Fibroblast of pulmonary artery (primary cell): ENCODE results near the gene BRD4.
A peak's percentile ranks its signal among the peaks of the same experiment; 100 is the strongest.
"Not testable (repeated sequence)": the region's sequence is repeated elsewhere in the genome, so short reads cannot be mapped to it uniquely, and the experiment has no call there.

ENCODE experiments used
- DNase-seq: peaks from one replicate; pipeline ENCODE4 v3.0.0-alpha.2; 2010; ENCODE audit warnings: low read depth
- H3K4me3 ChIP-seq: replicated peaks from 2 replicates; pipeline ENCODE4 v1.5.1; 2011; ENCODE audit warnings: low read depth, mild to moderate bottlenecking, control low read depth, low read length, moderate library complexity
- TF ChIP-seq, protein P1 (sequence below): IDR thresholded peaks from 2 replicates; pipeline ENCODE4 v1.5.1; 2011; ENCODE audit warnings: mild to moderate bottlenecking, control low read depth, low read length, inconsistent platforms; ENCODE audit errors: missing control alignments

Gene BRD4

DNA sequence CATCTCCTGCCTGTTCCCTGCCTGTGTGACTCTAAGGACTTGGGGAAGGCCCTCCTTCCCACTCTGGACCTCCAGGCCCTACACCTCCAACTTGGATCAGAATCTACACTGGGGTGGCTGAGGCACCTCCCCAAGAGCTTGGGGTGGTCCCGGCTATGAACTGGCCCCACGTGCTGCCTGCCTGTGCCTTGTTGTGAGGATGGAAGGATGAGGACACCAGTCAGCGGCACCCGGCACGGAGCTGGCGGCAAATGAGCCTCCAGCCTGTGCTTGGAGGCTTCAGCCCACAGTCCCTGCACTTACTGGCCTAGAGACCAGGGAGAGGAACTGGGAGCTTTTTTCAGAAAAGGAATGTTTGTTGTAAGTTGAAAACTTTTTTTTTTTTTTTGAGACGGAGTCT lies 38.8 kb upstream of the BRD4 start:
- no peak for DNase-seq
- TF ChIP-seq, protein P1, sequence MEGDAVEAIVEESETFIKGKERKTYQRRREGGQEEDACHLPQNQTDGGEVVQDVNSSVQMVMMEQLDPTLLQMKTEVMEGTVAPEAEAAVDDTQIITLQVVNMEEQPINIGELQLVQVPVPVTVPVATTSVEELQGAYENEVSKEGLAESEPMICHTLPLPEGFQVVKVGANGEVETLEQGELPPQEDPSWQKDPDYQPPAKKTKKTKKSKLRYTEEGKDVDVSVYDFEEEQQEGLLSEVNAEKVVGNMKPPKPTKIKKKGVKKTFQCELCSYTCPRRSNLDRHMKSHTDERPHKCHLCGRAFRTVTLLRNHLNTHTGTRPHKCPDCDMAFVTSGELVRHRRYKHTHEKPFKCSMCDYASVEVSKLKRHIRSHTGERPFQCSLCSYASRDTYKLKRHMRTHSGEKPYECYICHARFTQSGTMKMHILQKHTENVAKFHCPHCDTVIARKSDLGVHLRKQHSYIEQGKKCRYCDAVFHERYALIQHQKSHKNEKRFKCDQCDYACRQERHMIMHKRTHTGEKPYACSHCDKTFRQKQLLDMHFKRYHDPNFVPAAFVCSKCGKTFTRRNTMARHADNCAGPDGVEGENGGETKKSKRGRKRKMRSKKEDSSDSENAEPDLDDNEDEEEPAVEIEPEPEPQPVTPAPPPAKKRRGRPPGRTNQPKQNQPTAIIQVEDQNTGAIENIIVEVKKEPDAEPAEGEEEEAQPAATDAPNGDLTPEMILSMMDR = no peak
- no peak overlapping the region for H3K4me3 ChIP-seq

DNA sequence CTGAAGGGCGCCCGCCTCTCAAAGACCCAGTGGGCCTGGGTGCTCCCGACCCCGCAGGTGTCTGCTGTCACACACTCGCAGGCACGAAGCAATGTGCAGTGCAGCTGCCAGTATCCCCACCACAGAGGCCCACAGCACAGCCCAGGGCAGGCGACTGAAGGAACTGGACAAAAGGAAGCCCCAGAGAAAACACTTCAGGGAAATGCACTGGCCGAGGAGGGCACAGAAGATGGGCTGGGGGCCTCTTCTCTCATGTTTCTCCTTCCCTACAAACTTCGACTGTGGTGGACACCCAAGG lies 37.2 kb upstream of the BRD4 start:
- TF ChIP-seq, protein P1 = no peak
- H3K4me3 ChIP-seq = no peak overlapping the region
- no peak for DNase-seq

DNA sequence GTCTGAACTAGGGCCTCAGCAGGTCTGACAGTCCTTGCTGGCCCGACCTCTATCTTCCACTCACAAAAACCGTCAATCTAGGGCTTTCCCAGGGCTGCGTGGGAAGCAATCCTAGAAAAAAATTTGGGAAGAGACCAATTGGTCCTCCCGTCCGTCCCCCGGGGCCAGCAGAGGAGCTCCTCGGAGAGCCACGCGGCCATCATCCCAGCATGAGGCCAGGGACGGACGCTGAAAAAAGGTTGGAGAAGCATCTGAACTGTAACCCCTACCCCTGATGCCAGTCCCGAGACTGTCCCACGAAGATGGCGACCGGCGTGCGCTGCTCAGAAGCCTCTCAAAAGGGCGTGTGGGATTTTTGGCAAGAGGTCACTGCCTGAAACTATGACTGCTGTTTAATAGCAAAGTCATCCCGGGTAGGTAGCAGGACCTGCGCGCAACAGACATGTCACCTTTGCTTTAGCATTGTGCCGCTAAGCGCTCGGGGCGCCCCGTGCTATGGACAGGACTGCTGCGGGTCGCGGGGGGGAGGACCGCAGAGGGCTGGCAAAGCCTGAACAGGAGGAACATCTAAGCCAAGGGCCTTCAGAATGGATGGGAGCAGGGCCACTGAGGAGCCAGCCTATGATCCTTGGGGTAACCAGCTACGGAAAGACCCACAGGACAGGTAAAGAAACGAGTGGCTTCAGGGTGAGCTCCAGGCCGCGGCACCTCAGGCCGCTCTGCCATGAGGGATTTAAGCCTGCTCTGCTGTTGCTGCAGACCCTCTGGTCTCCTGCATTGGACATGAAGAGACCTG lies 36.7 kb upstream of the BRD4 start:
- TF ChIP-seq, protein P1 = no peak
- H3K4me3 ChIP-seq = no peak overlapping the region
- no peak for DNase-seq

DNA sequence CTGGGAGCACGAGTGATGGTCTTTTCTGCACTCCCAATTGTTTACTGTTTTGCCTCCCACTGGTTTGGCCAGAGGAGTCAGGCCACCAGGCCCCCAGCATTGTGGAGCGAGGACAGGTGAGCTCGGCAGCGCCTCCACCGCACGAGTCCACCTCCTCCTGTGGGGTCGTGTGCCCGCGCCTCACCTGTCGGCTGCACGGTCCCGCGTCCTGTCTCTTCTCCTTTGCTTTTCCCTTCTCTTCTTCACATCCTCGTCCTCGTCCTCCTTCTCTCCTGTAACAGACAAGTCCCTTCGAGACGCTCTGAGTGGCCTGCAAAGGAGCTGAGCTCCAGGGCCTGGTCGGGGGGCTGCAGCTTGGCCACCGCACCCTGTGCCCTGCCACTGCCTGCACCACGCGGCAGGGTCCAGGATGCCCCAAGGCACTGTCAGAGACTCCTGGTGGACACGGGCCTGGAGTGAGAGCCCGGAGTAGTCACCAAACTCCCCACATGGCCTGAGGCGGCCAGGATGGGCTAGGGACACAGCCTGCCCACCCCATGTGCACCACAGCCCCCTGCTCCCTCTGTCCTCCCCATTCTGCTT lies 35.8 kb upstream of the BRD4 start:
- TF ChIP-seq, protein P1 = no peak
- no peak for DNase-seq
- H3K4me3 ChIP-seq = no peak overlapping the region

DNA sequence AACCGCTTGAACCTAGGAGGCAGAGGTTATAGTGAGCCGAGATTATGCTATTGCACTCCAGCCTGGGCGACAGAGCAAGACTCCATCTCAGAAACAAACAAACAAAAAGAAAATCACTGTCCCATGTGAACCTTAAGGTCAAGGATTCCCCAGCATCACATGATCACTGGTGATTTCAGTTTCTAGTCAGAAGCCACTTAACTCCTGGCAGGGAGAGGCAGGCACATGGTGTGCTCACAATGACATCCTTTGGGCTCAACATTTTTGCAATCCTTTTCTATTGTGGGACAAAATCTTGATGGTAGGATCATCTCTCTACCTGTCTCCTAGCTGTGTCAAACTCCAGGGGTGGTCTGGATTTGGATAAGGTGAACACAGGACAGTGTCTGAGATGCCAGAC lies 35.1 kb upstream of the BRD4 start:
- no peak for DNase-seq
- H3K4me3 ChIP-seq = no peak overlapping the region
- TF ChIP-seq, protein P1 = no peak

DNA sequence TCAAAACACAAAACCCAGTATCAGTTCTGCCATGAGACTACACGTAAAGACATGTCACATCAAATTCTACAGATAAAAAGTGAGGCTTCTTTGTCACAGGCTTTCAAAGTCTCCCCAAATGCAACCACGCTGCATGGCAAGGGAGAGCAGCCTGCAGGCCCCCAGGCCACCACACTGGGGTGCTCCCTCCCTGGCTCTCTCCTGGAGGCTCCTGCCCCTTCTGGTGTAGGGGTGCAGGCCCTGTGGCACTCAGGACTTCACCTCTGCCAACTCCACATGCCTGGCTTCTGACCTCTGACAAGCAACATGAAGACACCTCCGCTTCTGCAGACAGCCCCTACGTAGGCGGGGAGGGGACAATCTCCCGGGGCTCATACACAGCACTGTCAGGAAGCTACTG lies 32.9 kb upstream of the BRD4 start:
- no peak for DNase-seq
- H3K4me3 ChIP-seq = no peak overlapping the region
- TF ChIP-seq, protein P1 = no peak

DNA sequence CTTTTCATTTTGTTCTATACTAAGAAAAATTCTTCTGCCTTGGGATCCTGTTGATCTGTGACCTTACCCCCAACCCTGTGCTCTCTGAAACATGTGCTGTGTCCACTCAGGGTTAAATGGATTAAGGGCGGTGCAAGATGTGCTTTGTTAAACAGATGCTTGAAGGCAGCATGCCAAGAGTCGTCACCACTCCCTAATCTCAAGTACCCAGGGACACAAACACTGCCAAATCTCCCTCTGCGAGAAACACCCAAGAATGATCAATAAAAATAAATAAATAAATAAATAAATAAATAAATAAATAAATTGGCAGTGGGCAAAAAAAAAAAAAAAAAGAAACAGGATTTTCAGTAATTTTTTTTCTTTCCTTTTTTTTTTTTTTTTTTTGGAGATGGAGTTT lies 31.5 kb upstream of the BRD4 start:
- peak; percentile 18 for DNase-seq
- not testable (repeated sequence) for H3K4me3 ChIP-seq

DNA sequence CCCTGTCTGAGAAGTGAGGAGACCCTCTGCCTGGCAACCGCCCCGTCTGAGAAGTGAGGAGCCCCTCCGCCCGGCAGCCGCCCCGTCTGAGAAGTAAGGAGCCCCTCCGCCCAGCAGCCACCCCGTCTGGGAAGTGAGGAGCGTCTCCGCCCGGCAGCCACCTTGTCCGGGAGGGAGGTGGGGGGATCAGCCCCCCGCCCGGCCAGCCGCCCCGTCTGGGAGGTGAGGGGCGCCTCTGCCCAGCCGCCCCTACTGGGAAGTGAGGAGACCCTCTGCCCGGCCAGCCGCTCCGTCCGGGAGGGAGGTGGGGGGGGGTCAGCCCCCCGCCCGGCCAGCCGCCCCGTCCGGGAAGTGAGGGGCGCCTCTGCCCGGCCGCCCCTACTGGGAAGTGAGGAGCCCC lies 30.7 kb upstream of the BRD4 start:
- not testable (repeated sequence) for DNase-seq, H3K4me3 ChIP-seq

DNA sequence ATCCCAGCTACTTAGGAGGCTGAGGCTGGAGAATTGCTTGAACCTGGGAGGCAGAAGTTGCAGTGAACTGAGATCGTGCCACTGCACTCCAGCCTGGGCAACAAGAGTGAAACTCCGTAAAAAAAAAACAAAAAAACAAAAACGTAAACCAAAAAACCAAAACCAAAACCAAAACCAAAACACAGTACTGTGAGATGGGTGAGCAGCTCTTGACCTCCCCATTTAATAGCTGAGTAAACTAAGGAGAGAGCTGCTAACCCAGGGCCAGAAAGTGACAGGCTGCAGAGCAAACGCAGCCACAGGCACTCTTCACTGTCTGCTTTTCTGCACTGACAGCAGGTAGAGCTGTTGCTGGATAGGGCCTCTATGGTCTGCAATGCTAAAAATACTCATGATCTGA lies 27.7 kb upstream of the BRD4 start:
- DNase-seq, H3K4me3 ChIP-seq: not testable (repeated sequence)
